Activated T-cell treated with anti-CD3 and anti-CD28 coated beads for 4 hours (primary cell): ENCODE measurements around the gene BAMBI.

Experiments
- DNase-seq: peaks from one replicate; pipeline ENCODE4 v3.0.0-alpha.2; 2020

The BAMBI gene

DNA sequence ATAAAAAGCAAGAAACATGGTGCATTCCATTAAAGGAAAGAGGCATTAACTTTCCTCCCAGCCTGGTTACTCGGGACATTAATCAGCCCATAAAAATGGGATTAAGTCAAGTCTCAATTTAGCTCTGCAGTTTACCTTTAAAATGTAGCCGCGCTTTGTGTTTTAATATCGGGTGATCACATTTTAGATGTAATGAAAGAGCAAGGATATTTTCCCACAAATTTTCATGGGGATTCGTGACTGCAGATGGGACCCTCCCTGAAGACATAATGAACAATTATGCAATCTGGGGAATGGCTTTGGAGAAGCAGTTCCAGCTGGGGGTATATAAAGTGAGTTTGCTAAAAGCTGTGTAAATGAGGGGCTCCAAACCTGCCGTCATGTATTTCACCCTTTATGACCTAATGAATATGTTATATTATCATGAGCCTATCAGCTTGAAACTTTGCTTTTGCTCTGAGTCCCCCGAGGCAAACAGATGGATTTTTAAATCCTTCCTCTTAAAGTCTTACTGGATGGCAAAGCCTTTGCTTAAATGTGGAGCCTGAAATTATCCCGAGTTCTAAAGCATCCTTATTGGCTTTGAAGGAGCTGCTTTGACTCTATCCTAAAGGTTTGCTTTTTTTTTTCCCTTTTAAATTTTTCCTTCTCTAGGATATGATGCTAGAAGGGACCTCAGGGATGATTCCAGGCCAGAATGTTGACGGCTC is 31.8 kb downstream of the BAMBI start:
- DNase-seq: no peak

DNA sequence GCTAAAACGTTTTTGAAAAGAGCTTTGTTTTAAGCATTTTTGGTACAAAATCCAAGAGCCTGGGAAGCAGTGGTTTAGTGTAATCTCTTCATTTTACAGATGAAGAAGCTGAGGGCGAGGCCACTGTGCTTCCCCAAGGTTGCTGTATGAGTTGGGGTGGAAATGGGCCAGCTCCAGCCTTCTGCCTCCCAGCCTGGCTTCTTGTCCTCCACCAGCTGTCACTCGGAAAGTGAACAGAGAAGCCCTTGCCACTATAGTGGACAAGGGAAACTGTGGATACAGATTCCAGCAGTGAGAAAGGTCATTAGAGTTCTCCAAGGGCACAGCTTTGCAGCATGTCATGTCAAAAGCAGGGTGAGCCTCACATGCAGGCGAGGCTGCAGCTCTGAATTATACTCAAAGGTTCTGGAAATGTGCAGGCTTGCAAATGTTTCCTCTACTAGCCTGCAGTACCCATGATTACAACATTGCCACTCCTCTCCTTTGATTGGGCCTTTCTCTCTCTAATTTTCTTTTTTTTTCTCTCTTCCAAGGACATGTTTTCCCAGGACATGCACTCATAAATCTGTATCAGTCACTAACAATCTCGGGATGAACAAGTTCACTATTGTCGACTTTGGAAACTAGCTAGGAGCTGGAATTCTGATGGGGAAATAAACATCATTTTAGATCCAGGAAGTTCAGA is 33.0 kb downstream of the BAMBI start:
- DNase-seq: no peak

DNA sequence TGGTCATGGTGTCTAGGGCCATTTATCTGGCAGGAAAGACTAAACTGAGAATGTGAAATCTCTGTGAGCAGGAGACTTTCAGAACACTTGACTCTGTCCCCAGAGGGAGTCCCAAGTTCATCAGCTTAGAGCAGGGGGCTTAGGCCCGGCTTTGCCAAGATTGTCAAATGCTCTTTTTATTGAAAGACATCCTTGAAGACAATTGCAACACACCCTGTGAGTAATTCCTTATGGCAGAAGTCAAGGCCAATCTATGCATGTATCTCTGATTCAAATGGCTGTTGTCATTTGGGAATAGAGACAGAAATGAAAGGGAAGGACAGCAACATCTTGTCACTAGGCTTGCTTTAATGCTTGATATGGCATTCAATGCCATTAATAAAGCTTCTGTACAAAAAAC is 33.7 kb downstream of the BAMBI start:
- DNase-seq: no peak

DNA sequence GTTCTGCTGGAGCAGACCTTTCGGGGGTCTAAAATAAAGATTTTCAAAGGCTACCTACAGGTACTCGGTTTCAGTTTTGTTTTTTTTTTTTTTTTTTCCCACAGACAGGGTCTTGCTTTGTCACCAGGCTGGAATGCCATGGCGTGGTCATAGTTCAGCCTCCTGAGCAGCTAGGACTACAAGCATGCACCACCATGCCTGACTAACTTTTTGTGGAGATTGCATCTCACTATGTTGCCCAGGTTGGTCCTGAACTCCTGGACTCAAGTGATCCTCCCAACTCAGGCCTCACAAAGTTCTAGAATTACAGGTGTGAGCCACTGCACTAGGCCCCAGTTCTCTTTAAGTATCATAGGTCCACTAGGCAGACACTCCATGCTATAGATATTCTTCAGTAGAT is 34.5 kb downstream of the BAMBI start:
- no peak for DNase-seq

DNA sequence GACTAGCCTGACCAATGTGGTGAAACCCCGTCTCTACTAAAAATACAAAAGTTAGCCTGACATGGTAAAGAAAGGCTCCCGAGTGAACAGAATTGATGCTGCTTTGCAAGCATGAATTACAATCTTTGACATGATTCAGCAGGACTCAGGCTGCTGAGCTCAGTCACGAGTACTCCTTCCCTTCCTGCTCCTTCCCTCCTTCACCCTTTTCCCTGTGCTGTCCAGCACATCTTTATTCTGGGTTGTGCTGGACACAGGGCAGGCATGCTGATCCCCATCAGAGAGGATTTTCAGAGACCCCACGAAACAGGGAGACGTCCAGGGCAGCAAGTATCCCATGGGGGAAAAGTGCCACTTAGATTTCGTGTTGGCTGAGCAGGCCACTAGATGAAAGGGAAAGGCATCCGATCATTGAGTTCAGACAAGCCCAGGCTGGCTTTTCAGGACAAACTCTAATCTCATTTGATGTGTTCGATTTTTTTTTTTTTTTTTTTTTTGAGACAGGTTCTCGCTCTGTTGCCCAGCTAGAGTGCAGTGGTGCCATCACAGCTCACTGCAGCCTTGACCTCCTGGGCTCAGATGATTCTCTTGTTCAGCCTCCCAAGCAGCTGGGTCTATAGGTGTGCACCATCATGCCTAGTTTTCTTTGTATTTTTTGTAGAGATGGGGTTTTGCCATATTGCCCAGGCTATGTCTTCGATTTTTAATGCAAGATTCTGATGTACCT is 36.5 kb downstream of the BAMBI start:
- DNase-seq: no peak

DNA sequence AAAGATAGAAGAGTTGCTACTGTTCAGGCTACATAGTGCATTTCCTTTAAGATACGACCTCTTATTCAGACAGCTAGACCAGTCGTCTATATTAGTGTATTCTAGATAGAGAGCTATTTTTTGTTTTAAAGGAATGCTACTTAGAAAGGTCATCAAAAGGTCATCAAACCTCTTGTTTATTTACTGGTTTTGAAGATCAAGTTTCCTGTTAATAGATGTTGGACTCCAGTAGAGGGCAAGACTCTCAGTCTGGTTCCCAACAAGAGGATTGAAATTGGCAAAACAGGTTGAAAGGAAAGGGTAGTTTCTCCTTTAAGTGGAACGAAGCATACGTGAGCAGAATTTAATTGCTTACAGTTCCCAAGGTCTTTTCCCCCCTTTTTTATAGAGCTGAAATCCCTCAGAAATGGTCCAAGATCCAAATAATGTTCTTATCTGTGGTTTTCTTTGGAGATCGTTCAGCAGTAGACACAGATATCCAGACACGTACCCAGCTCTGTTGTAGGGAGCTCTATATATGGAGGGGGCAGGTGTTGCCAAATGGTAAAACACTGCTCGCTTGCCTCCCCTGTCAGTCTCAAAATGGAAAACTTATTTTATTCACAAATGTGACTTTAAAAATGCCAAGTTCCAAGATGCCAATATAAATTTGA is 37.2 kb downstream of the BAMBI start:
- DNase-seq: no peak

DNA sequence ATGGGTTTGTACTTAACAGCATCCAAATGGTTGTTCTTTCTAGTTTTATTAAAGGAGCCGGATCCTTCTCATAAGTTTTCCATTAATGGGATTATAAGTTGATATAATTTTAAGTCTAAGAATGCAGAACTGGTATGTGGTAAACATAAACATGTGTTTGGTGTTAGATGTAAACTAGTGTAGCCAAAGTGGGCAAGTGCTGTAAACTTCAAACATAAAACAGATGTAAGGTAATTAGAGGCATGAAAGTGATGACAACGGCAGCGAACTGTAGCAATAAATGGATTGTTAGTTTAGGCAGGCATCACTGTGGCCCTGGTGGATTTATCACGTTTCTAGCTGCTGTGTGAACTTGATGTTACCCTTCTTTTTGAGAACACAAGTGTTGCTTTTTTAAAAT is 37.9 kb downstream of the BAMBI start:
- no peak for DNase-seq

DNA sequence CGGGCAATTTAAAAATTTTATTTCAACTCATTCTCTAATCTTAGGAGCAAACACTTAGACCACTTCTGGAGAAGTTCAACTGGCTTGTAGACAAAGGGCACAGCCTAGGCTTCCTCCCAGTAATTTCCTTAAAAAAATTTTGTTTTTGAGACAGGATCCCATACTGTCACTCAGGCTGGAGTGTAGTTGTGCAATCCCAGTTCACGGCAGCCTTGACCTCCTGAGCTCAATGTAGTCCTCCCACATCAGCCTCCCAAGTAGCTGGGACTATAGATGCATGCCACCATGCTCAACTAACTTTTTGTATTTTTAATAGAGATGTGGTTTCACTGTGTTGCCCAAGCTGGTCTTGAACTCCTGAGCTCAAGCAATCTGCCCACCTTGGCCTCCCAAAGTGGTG is 38.4 kb downstream of the BAMBI start:
- no peak for DNase-seq

DNA sequence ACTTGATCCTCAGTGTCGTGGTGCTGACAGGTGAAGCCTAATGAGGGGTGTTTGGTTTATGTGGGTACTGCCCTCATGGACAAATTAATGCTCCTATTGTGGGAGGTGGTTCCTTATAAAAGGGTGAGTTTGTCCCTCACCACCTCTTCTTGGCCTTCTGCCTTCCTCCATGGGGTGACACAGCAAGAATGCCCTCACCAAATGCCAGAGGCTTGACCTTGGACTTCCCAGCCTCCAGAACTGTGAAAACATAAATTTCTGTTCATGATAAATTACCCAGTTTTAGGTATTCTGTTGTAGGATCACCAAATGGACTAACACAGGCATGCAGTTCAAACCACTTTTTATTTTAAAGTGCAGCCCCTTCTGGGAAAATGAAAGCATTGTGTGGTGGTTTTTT is 39.4 kb downstream of the BAMBI start:
- DNase-seq: no peak

DNA sequence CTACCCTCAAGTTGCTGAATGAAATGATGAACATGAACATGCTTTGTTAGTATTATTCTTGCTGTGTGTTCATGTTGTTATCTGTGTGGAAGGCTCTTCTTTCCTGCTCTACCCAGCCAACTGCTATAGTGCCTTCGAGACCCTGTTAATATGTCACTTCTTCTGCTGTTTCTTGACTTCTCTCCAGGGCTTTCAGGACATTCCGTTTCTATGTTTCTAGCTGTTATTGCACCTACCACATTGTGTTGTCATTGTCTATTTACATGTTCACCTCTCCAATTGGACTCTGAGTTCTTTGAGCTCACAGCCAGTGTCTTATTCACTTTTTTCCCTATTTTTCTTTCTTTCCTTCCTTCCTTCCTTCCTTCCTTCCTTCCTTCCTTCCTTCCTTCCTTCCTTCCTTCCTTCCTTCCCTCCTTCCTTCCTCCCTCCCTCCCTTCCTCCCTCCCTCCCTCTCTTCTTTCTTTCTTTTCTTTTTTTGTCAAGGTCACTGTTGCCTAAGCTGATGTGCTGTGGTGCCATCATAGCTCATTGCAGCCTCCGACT is 40.4 kb downstream of the BAMBI start:
- no peak for DNase-seq

DNA sequence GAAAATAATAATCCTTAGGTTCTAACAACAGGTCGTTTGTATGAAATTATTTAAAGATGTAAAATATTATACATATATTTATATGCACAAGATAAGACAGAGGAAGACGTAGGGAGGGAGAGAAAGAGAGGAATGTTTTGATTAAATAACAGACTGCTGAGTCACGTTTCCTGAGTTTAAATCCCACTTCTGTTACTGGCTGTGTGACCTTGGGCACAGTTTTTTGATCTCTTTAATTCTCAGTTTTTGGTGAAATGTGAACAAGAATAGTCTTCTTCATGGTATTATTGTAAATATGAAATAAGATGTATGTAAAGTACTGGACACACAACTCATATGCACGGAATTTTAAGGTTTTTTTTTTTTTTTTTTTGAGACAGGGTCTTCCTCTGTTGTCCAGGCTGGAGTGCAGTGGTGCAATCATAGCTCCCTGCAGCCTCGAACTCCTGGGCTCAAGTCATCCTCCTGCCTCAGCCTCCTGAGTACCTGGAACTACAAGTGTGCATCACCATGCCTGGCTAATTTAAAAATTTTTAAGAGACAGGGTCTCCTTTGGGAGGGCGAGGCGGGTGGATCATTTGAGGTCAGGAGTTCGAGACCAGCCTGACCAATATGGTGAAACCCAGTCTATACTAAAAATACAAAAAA is 42.6 kb downstream of the BAMBI start:
- DNase-seq: no peak

DNA sequence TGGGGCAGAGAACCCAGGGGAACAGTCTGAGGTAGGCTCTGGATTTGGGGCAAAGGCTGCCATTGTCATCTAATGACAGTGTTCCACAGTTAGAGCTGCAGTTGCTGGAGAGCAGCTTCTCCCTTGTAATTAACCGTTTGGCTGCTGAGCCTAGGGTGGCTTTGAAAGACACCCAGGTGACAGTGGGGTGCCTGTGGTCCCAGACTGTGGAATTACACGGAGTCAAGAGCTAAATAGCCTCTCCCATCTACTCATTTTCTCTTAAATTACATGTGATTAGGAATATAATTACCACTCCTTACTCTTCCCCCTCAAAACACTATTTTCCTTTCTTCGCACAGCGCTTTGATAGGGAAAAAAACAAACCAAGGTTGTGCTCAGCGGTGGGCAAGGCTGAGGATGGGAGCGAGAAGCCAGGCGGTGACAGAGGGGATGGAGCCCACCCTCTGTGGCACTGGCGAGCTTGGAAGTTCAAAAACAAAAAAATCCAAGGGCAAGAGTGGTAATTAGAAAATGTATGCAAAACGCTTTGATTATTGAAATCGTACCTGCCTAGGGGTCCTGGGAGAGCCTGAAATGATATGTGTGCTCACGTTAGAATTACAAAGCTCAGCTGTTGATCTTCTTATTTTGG is 44.1 kb downstream of the BAMBI start:
- DNase-seq: no peak

DNA sequence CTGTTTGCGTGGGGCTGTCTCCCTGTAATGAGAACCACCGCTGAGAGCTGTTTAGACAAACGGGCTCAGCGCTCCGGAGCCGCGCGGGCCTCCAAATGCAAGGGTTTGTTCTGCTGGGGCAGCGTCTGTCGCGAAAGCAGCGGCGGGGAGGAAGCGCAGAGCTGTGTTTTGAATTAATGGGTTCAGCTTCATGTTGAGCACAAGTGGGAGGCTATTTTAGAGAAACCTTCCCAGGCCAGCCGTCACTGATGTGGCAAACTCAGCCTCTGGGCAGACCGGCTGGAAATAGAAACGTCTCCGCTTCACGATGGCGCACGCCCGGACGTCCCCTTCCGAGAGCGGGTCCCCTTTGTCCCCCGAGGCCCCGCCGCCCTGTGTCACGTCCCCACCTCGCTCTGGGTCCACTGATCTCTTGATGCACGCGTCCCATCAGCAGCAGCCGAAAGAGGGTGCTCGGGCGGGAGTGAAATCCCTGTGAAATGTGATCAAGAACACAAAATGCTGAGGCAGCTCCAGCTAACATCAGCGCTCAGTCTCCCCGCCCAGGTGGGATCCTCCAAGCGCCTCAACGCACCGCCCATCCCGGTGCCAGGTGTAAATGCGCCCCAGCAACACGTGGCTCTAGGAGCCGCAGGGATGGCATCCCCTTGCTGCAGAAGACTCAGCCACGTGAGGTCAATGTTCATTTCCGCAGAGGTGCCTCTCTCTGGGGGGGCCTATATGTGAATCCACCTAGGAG is 44.9 kb downstream of the BAMBI start:
- no peak for DNase-seq

DNA sequence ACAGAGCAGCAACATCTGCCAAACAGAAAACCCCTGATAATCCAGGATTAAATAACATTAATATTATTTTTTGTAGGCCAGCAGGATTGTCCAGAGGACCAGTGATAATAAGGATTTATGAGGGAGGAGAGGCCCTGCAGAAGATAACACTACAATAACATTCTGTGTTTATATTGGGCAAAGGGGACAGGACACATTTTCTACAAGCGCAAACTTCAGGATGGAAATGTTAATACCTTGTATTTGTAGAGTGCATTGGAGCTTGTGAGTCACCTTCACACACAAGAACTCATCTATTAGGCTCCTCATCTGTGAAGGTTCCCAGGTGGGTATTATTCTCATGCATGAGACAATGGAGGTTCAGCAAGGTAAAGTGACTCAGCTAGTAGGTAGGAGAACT is 51.0 kb downstream of the BAMBI start:
- no peak for DNase-seq

DNA sequence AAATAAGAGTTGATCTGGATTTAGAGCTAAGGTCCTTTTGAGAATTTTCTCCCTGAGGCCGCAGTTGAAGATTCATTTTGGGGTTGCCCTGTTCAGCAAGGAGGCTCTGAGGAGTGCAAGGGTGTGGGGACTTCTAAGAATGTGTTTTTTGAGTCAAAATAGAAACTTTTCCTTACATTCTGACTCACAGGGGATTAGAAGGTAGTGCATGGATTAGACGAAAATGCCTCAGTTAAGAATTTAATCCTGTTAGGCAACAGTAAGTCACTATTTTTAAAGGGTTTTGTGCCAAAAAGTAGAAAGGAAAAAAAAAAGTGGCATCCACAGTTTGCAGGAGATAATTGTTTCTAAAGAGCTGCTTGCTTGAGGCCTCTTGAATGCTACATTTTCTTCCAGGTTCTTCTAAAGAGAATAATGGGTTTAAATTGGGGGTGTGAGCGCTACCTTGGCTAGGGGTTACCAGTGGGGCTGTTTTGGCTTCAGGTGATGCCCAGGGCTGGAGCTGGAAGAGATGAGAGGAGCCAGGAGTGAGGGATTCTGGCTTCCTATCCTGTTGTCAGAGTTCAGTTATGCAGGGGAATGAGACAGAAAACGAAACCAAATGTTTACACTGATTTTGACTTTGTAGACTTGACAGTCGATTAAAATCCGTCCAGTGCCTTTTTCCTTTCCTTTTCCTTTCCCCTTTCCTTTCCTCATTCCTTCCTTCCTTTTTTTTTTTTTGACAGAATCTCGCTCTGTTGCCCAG is 52.9 kb downstream of the BAMBI start:
- no peak for DNase-seq

DNA sequence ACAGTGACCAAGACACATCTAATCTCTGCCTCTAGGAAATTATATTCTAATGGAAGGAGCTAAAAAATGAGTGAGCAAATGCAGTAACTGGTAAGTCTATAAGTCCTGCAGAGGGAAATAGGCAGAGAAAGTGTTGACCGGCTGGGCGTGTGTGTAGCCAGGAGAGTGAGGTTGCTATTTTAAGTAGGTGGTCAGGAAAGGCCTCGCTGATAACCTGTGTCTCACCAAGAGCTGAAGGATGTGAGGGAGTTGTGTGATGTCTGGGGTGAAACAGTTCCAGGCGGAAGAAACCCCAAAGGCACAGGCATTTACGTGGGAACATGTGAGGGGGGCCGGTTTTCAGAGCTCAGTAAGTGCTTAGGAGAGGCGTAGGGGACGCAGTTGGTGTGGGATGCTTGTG is 54.8 kb downstream of the BAMBI start:
- no peak for DNase-seq
